Stomach (tissue), 4 donors: ENCODE data around the gene ZBED6.

Experiments used
- EP300 ChIP-seq: sonication (generic); formaldehyde crosslinking; IDR thresholded peaks from one replicate; pipeline ENCODE4 v1.6.1; 2017; ENCODE audit warnings: antibody characterized with exemption
- POLR2AphosphoS5 ChIP-seq, 3 donors: sonication (generic); formaldehyde crosslinking; IDR thresholded peaks; one replicate each; pipeline ENCODE4 v1.6.1; 2016; ENCODE audit warnings: antibody characterized with exemption in 3 of 3
- TF ChIP-seq, protein P1 (sequence below), 7 experiments: fragments of 450-650 bp in 4 of 7; fragments of 200-600 bp in 3 of 7; sonication (generic) in 3 of 7; IDR thresholded peaks; one replicate each; pipeline ENCODE4 v1.5.1; 2016 to 2019; ENCODE audit warnings: antibody characterized with exemption in 7 of 7, control low read depth in 2 of 7, mild to moderate bottlenecking in 1 of 7

DNA sequence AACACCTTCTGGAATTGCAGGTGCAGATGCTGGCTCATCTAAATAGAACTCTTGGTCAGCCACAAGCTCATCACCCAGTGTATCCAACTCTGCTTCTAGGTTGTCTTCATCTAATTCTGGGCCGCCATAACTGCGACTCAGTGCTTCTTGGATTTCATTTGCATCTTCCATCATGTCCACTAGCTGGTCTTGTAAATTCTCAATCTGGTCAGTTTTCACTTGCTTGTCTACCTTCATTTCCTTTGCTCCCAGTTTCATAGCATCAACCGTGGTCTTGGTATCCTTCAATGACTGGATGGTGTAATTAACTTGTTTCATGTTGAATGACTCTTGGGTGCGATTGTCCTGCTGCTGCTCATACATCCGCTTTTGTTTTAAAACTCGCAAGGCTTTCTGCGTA is 10.3 kb downstream of the ZBED6 start:
- TF ChIP-seq, protein P1, sequence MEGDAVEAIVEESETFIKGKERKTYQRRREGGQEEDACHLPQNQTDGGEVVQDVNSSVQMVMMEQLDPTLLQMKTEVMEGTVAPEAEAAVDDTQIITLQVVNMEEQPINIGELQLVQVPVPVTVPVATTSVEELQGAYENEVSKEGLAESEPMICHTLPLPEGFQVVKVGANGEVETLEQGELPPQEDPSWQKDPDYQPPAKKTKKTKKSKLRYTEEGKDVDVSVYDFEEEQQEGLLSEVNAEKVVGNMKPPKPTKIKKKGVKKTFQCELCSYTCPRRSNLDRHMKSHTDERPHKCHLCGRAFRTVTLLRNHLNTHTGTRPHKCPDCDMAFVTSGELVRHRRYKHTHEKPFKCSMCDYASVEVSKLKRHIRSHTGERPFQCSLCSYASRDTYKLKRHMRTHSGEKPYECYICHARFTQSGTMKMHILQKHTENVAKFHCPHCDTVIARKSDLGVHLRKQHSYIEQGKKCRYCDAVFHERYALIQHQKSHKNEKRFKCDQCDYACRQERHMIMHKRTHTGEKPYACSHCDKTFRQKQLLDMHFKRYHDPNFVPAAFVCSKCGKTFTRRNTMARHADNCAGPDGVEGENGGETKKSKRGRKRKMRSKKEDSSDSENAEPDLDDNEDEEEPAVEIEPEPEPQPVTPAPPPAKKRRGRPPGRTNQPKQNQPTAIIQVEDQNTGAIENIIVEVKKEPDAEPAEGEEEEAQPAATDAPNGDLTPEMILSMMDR (IDR thresholded peaks at IDR 0.05), result no peak
- no peak for TF ChIP-seq POLR2AphosphoS5 (IDR thresholded peaks at IDR 0.05)
- no peak for TF ChIP-seq EP300
